Upper lobe of left lung (tissue), 4 donors: ENCODE data around the gene NUDT6.

ENCODE experiments used
- EP300 ChIP-seq, 4 donors: sonication (generic); formaldehyde crosslinking; IDR thresholded peaks; one replicate each; pipeline ENCODE4 v1.5.1; 2017; ENCODE audit warnings: antibody characterized with exemption in 4 of 4, control low read depth in 2 of 4
- POLR2A ChIP-seq, 4 donors: fragments of 450-650 bp; IDR thresholded peaks; one replicate each; pipeline ENCODE4 v1.5.1; 2016 to 2017; ENCODE audit warnings: antibody characterized with exemption in 4 of 4, mild to moderate bottlenecking in 2 of 4
- TF ChIP-seq, protein P1 (sequence below), 6 experiments: fragments of 450-650 bp in 4 of 6; fragments of 200-600 bp in 2 of 6; sonication (generic) in 2 of 6; IDR thresholded peaks; one replicate each; pipeline ENCODE4 v1.5.1; 2016 to 2019; ENCODE audit warnings: antibody characterized with exemption in 6 of 6

DNA sequence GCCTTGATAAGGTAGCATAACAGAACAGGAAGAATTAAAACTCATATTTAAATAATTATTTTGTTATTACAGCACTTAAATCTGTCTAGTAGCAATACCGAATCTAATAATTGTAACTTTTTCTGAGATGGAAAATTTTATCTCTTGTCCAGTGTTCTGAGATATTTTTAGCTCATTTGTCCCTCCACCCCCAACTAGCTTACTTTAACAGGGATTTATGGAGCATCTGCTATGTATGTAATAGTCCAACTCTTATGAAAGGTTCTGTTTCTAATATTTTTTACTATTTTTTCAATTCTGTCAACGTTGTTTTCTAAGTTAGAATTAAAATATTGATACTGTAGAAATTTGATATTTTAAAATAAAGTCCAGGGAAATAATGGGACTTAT lies 38.2 kb upstream of the NUDT6 start:
- TF ChIP-seq, protein P1, sequence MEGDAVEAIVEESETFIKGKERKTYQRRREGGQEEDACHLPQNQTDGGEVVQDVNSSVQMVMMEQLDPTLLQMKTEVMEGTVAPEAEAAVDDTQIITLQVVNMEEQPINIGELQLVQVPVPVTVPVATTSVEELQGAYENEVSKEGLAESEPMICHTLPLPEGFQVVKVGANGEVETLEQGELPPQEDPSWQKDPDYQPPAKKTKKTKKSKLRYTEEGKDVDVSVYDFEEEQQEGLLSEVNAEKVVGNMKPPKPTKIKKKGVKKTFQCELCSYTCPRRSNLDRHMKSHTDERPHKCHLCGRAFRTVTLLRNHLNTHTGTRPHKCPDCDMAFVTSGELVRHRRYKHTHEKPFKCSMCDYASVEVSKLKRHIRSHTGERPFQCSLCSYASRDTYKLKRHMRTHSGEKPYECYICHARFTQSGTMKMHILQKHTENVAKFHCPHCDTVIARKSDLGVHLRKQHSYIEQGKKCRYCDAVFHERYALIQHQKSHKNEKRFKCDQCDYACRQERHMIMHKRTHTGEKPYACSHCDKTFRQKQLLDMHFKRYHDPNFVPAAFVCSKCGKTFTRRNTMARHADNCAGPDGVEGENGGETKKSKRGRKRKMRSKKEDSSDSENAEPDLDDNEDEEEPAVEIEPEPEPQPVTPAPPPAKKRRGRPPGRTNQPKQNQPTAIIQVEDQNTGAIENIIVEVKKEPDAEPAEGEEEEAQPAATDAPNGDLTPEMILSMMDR (IDR thresholded peaks at IDR 0.05), result no peak
- TF ChIP-seq POLR2A (IDR thresholded peaks at IDR 0.05), result no peak
- no peak for TF ChIP-seq EP300 (IDR thresholded peaks at IDR 0.05)
